ENCODE measurements around the gene SERPINB5. TPM values are rescaled to one million over a fixed set of nuclear protein-coding genes. Genes with fewer than 3 reads are reported as not detected.

SERPINB5 gene
- total and polyA plus RNA-seq, 2 experiments from 2014 or later, result 0.16 TPM; not detected in 1

DNA sequence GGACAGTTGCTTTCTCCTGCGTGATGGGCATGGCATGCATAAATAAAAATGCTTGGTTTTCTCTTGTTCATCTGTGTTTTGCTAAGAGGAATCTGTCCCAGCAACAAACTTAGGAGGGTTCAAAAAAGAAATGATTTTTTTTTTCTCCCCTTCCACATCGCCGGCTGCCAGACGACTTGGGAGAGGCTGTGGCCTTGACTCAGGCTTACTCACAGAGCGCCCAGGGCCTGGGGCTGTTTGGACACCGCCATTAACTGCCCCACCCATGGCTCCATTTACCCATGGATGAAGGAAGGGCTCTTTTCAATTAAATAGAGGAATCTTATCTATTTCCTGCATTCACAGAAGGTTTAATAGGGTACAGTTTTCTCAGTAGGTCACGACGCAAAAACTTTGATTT is 22.3 kb upstream of the SERPINB5 start (continued):
- TF ChIP-seq, protein P1, sequence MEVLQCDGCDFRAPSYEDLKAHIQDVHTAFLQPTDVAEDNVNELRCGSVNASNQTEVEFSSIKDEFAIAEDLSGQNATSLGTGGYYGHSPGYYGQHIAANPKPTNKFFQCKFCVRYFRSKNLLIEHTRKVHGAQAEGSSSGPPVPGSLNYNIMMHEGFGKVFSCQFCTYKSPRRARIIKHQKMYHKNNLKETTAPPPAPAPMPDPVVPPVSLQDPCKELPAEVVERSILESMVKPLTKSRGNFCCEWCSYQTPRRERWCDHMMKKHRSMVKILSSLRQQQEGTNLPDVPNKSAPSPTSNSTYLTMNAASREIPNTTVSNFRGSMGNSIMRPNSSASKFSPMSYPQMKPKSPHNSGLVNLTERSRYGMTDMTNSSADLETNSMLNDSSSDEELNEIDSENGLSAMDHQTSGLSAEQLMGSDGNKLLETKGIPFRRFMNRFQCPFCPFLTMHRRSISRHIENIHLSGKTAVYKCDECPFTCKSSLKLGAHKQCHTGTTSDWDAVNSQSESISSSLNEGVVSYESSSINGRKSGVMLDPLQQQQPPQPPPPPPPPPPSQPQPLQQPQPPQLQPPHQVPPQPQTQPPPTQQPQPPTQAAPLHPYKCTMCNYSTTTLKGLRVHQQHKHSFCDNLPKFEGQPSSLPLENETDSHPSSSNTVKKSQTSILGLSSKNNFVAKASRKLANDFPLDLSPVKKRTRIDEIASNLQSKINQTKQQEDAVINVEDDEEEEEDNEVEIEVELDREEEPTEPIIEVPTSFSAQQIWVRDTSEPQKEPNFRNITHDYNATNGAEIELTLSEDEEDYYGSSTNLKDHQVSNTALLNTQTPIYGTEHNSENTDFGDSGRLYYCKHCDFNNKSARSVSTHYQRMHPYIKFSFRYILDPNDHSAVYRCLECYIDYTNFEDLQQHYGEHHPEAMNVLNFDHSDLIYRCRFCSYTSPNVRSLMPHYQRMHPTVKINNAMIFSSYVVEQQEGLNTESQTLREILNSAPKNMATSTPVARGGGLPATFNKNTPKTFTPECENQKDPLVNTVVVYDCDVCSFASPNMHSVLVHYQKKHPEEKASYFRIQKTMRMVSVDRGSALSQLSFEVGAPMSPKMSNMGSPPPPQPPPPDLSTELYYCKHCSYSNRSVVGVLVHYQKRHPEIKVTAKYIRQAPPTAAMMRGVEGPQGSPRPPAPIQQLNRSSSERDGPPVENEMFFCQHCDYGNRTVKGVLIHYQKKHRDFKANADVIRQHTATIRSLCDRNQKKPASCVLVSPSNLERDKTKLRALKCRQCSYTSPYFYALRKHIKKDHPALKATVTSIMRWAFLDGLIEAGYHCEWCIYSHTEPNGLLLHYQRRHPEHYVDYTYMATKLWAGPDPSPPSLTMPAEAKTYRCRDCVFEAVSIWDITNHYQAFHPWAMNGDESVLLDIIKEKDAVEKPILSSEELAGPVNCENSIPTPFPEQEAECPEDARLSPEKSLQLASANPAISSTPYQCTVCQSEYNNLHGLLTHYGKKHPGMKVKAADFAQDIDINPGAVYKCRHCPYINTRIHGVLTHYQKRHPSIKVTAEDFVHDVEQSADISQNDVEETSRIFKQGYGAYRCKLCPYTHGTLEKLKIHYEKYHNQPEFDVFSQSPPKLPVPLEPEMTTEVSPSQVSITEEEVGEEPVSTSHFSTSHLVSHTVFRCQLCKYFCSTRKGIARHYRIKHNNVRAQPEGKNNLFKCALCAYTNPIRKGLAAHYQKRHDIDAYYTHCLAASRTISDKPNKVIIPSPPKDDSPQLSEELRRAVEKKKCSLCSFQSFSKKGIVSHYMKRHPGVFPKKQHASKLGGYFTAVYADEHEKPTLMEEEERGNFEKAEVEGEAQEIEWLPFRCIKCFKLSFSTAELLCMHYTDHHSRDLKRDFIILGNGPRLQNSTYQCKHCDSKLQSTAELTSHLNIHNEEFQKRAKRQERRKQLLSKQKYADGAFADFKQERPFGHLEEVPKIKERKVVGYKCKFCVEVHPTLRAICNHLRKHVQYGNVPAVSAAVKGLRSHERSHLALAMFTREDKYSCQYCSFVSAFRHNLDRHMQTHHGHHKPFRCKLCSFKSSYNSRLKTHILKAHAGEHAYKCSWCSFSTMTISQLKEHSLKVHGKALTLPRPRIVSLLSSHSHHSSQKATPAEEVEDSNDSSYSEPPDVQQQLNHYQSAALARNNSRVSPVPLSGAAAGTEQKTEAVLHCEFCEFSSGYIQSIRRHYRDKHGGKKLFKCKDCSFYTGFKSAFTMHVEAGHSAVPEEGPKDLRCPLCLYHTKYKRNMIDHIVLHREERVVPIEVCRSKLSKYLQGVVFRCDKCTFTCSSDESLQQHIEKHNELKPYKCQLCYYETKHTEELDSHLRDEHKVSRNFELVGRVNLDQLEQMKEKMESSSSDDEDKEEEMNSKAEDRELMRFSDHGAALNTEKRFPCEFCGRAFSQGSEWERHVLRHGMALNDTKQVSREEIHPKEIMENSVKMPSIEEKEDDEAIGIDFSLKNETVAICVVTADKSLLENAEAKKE (CRISPR knock-in tag; IDR thresholded peaks at IDR 0.05), result no peak
- TF ChIP-seq, protein P2, sequence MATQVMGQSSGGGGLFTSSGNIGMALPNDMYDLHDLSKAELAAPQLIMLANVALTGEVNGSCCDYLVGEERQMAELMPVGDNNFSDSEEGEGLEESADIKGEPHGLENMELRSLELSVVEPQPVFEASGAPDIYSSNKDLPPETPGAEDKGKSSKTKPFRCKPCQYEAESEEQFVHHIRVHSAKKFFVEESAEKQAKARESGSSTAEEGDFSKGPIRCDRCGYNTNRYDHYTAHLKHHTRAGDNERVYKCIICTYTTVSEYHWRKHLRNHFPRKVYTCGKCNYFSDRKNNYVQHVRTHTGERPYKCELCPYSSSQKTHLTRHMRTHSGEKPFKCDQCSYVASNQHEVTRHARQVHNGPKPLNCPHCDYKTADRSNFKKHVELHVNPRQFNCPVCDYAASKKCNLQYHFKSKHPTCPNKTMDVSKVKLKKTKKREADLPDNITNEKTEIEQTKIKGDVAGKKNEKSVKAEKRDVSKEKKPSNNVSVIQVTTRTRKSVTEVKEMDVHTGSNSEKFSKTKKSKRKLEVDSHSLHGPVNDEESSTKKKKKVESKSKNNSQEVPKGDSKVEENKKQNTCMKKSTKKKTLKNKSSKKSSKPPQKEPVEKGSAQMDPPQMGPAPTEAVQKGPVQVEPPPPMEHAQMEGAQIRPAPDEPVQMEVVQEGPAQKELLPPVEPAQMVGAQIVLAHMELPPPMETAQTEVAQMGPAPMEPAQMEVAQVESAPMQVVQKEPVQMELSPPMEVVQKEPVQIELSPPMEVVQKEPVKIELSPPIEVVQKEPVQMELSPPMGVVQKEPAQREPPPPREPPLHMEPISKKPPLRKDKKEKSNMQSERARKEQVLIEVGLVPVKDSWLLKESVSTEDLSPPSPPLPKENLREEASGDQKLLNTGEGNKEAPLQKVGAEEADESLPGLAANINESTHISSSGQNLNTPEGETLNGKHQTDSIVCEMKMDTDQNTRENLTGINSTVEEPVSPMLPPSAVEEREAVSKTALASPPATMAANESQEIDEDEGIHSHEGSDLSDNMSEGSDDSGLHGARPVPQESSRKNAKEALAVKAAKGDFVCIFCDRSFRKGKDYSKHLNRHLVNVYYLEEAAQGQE (IDR thresholded peaks at IDR 0.05; ENCODE audit: unreplicated experiment), result no peak
- TF ChIP-seq NANOG (IDR thresholded peaks at IDR 0.05; ENCODE audit: borderline replicate concordance) (no peak), ZNF114 (CRISPR knock-in tag; IDR thresholded peaks at IDR 0.05) (no peak), EZH2 (IDR thresholded peaks at IDR 0.05; ENCODE audit: low read depth, unreplicated experiment) (no peak), EZH2phosphoT487 (IDR thresholded peaks at IDR 0.05; ENCODE audit: unreplicated experiment) (no peak)
- TF ChIP-seq, protein P3, sequence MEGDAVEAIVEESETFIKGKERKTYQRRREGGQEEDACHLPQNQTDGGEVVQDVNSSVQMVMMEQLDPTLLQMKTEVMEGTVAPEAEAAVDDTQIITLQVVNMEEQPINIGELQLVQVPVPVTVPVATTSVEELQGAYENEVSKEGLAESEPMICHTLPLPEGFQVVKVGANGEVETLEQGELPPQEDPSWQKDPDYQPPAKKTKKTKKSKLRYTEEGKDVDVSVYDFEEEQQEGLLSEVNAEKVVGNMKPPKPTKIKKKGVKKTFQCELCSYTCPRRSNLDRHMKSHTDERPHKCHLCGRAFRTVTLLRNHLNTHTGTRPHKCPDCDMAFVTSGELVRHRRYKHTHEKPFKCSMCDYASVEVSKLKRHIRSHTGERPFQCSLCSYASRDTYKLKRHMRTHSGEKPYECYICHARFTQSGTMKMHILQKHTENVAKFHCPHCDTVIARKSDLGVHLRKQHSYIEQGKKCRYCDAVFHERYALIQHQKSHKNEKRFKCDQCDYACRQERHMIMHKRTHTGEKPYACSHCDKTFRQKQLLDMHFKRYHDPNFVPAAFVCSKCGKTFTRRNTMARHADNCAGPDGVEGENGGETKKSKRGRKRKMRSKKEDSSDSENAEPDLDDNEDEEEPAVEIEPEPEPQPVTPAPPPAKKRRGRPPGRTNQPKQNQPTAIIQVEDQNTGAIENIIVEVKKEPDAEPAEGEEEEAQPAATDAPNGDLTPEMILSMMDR (conservative IDR thresholded peaks at IDR 0.05; ENCODE audit: low read depth in 2 of 2), result no peak

Data from GM23338 (cell line).